Measurements from ENCODE around the gene NPC1.
"Not testable (repeated sequence)": the region's sequence is repeated elsewhere in the genome, so short reads cannot be mapped to it uniquely, and the experiment has no call there.

The NPC1 gene

GRCh38 chr18:23609390-23610023 lies 23.2 kb upstream of the NPC1 start:
- DNase-seq (ENCODE audit: low read depth), result no peak

GRCh38 chr18:23608211-23608610 lies 21.9 kb upstream of the NPC1 start:
- no peak for DNase-seq (ENCODE audit: low read depth)

GRCh38 chr18:23605941-23606340 lies 19.6 kb upstream of the NPC1 start:
- no peak for DNase-seq (ENCODE audit: low read depth)

- DNase-seq (ENCODE audit: low read depth), result no peak
These were observed 13.5 kb upstream of the NPC1 start for GRCh38 chr18:23599809-23600208.

- no peak for DNase-seq (ENCODE audit: low read depth)
These were observed 9.9 kb upstream of the NPC1 start for GRCh38 chr18:23596183-23596582.

- DNase-seq (ENCODE audit: low read depth), result no peak
These were observed 9.3 kb upstream of the NPC1 start for GRCh38 chr18:23595591-23595990.

- peak; percentile 82 for DNase-seq (ENCODE audit: low read depth)
These were observed 7.4 kb upstream of the NPC1 start for GRCh38 chr18:23593720-23594119.

- DNase-seq (ENCODE audit: low read depth), result no peak
These were observed 6.6 kb upstream of the NPC1 start for GRCh38 chr18:23592911-23593310.

- DNase-seq (ENCODE audit: low read depth), result peak; percentile 31
These were observed 4.7 kb upstream of the NPC1 start for GRCh38 chr18:23591011-23591410.

- no peak for DNase-seq (ENCODE audit: low read depth)
These were observed 2.7 kb upstream of the NPC1 start for GRCh38 chr18:23588836-23589560.

- no peak for DNase-seq (ENCODE audit: low read depth)
These were observed 925 bp upstream of the NPC1 start for GRCh38 chr18:23587220-23587642.

- DNase-seq (ENCODE audit: low read depth), result no peak
These were observed 433 bp downstream of the NPC1 start for GRCh38 chr18:23585897-23586248.

GRCh38 chr18:23585007-23585871 lies 1.1 kb downstream of the NPC1 start:
- no peak for DNase-seq (ENCODE audit: low read depth)

- no peak for DNase-seq (ENCODE audit: low read depth)
These were observed 2.0 kb downstream of the NPC1 start for GRCh38 chr18:23584019-23584983.

- DNase-seq (ENCODE audit: low read depth), result no peak
These were observed 3.0 kb downstream of the NPC1 start for GRCh38 chr18:23583071-23583865.

GRCh38 chr18:23580677-23581367 lies 5.5 kb downstream of the NPC1 start:
- peak; percentile 81 for DNase-seq (ENCODE audit: low read depth)

- DNase-seq (ENCODE audit: low read depth), result peak; percentile 63
These were observed 7.2 kb downstream of the NPC1 start for GRCh38 chr18:23578891-23579653.

GRCh38 chr18:23578067-23578701 lies 8.1 kb downstream of the NPC1 start:
- DNase-seq (ENCODE audit: low read depth), result no peak

- DNase-seq (ENCODE audit: low read depth), result not testable (repeated sequence)
These were observed 8.8 kb downstream of the NPC1 start for GRCh38 chr18:23577521-23577920.

Measured in iris pigment epithelial cell (primary cell).